Measurements from ENCODE around the gene CPA5.

CPA5 gene

DNA sequence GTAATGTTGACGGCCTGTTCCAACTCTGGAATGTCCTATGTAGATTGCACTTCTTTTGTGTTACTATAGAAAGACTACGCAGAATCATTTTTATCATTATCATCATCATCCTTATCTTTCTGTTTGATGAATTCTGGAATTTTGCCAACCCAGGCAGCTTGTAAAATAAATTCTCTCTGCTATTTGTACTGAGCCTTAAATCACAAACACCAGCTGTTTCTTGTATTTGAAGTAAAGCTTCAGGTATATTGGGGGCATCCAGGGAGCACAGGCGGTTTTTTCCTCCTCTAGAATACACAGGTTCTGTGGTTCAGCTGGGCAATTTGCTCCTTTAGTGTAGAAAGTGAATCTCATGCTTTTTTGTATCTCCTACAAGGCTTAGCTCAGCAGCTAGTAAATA is 14.9 kb upstream of the CPA5 start:
- DNase-seq (ENCODE audit: extremely low spot score, insufficient read length, low read depth) (no peak), FAIRE-seq (no peak)

DNA sequence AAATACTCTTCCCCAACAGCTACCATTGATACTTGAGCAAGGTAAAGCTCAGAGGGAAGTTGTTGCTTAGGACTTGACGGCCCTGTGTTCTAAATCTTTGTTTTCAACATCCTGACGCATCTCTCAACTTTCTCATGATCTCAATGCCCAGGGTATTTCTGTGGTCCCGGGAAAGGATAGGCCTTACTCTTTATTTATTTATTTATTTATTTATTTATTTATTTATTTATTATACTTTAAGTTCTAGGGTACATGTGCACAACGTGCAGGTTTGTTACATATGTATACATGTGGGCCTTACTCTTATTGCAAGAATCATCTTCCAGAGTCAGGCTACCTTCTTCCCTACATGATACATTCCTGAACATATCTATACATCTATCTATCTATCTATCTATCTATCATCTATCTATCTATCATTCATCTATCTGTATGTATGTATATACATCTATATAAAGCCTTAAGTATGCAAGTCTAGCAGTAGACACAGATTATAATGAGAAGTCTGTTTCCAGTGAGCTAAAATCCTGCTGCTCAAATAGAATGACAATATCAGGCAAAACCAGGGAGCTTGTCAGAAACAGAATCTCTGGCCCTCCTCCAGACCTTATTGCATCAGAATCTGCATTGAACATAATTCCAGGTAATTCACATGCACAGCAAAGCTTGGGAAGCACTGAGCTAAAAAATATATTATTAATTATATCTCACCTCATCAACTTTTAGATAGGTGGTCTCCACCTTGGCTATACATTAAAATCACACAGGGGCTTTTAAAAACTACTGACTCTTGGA is 12.2 kb upstream of the CPA5 start:
- DNase-seq (ENCODE audit: extremely low spot score, insufficient read length, low read depth): no peak
- no peak for FAIRE-seq

DNA sequence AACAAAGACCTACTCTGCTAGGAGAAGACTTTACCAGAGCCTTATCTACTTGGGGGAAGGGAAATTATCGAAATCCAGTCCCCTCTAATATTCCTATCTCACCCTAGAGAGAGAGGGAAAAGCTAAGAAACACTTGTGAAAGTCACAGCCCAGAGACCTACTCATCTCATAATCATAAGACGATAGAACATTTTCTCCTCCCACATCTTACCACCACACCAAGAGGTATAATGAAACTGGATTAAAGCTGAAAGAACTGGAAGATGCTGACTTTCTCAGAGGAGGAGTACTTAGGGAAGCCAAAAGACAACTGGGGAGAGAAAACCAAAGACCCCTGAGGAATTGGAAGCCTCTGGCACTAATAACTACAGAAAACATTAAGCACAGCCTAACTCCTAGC is 10.8 kb upstream of the CPA5 start:
- DNase-seq (ENCODE audit: extremely low spot score, insufficient read length, low read depth) (no peak), FAIRE-seq (no peak)

DNA sequence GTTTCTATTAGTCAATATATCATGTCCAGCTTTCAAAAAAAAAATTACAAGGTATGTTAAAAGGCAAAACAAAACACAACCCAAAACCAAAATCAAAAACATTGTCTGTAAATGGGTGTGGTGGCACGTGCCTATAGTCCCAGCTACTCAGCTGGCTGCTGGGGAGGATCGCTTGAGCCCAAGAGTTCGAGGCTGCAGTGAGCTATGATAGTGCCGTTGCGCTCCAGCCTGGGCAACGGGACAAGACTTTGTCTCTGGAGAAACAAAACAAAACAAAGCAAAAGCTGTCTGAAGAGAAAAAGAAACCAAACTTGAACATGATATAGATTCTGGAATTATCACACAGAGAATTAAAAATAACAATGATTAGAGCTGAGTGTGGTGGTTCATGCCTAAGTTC is 10.3 kb upstream of the CPA5 start:
- FAIRE-seq: no peak
- no peak for DNase-seq (ENCODE audit: extremely low spot score, insufficient read length, low read depth)

DNA sequence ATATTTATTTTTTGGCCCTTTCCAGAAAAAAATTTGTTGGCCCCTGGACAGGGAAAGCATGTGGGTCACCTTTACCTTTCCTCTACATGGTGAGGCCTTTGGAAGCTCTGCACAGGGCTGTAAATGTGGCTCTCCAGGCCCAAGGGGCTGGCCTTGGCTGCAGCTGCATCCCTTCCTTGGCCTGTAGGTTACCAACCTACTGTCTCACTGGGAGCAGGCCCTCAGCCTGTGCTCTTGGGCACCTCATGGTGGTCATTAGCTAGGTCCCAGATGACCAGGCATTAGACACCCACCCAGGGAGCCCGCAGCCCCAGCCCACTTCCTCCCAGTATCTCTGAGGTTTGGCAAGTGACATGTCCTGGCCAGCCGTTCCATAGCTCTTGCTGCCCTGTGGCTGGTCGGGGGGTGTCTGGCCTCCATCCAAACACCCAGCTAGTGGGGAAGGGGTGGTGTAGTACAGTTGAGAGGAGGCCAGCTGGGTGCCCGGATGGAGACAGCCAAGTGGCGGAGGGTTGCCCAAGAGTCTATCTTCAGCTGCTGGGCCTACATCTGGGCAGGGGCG is 7.1 kb upstream of the CPA5 start:
- no peak for FAIRE-seq
- DNase-seq (ENCODE audit: extremely low spot score, insufficient read length, low read depth): no peak

DNA sequence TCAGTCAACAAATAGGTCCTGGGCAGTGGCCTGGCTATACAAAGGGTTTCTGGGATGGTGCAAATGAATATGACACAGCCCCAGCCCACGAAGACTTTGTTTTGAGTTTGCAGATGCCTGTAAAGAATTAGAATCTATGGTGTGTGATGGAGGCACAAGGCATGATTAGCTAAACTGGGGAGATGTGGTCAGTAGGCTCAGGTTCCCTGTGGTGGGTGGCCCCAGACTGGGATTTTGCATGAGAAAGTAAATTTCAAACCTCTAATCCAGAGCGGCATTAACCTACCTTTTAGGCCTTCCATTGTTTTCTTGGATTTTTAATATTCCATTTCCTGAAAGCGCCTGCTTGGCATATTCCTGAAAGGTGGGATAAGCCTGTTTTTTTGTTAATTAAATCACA is 6.4 kb upstream of the CPA5 start:
- DNase-seq (ENCODE audit: extremely low spot score, insufficient read length, low read depth) (no peak), FAIRE-seq (no peak)

DNA sequence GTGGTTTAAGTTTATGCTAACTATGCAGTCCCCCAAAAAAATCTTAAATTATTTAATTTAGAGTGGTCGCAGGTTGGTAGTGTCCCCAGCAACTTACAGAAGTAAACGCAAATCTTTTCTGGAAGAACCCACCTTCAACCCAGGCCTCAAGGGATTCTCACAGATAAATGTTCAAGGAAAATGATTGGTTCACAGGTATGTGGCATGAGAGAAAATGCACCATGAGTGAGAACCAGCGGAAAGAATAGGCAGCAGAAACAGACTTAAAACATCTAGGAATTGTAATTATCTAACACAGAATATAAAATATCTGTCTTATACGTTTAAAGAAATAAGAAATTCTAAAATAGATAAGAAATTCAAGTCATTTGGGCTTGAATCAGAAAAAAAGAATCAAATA is 2.7 kb upstream of the CPA5 start:
- DNase-seq (ENCODE audit: extremely low spot score, insufficient read length, low read depth) (no peak), FAIRE-seq (no peak)

DNA sequence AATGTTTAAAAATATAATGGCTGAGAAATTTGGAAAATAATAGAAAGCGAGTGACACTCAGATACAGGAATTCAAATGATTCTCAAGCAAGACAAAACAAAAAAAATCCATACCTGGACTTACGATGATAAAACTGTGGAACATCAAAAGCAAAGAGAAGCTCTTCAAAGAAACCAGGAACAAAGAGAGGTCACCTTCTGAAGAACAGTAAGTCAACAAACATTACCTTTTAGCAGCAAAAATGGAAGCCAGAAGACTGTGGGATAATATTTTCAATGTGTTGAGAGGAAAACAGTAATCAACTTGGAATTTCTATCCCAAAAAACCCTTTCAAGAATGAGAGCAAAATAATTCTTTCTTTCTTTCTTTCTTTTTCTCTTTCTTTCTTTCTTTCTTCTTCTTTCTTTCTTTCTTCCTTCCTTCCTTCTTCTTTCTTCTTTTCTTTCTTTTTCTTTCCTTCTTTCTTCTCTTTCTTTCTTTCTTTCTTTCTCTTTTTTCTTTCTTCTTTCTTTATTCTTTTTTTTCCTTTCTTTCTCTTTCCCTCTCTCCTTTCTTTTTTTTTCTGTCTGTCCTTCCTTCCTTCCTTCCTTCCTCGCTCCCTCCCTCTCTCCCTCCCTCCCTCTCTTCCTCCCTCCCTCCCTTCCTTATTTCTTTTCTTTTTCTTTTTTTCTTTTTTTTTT is 1.8 kb upstream of the CPA5 start:
- DNase-seq (ENCODE audit: extremely low spot score, insufficient read length, low read depth) (no peak), FAIRE-seq (no peak)

DNA sequence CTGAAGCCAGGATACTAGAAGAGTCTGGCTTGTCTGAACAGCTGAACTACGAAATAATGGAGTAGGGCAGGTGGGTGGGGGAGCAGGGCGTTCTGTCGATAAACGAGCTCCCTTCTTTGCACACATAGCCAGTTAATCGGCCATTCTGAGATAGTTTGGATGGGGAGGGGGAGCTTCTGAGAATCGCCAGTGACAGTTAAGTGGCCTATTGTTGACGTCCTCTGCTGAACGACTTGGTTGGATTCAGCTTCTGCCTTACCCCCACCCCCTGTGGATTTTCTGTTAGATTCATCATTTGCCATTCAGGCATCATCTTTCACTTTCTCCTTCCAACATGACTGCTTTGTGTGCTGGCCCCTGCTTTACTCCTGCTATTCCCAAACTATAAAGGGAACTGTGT is 520 bp downstream of the CPA5 start:
- FAIRE-seq: no peak
- no peak for DNase-seq (ENCODE audit: extremely low spot score, insufficient read length, low read depth)

DNA sequence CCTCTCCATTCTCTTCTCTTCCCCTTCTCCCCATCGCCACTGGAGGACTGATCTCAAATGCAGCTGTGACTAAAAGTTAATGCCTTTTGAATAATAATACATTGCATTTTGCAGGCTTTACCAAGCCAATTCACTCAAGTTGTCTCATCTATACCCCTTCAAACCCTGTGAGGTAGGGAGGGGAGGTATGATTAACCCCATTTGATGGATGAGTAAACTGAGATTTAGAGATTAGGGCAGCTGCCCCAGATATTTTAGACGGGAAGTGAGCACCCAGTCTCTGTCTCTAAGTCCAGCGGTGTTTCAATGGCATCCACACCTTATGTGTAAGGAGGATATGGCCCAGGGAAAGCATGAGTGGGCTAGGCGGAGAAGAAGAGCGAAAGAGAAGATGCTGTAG is 1.1 kb downstream of the CPA5 start:
- FAIRE-seq (no peak), DNase-seq (ENCODE audit: extremely low spot score, insufficient read length, low read depth) (no peak)

DNA sequence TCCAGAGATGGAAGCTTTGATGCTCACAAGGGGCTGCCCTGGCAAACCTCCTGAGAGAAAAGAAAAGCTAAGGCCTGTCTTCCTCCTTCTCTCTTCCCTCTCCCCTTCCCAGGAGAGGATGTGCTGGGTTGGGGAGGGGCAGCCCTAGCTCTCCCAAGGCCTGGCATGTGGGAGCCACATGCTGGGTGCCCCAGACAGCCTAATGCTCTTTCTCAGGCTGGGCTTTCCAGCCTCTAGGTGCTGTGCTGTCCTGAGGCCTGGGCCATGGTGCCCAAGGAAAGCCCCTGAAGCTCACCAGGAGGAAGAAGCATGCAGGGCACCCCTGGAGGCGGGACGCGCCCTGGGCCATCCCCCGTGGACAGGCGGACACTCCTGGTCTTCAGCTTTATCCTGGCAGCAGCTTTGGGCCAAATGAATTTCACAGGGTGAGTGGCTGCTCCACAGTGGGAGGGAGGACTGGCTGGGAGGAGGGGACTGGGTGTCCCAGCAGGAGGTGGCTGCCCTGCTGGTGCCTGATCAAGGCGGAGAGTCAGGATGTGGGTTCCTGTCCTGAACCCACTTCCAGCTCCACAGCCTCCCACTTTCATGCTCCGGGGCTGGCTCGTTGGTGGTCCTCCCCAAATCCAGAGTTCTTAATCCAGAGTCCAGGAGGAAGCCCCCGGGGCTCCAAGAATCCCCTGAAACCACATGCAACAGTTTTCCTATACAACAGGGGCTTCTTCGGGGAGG is 1.7 kb downstream of the CPA5 start:
- DNase-seq (ENCODE audit: extremely low spot score, insufficient read length, low read depth) (no peak), FAIRE-seq (no peak)

DNA sequence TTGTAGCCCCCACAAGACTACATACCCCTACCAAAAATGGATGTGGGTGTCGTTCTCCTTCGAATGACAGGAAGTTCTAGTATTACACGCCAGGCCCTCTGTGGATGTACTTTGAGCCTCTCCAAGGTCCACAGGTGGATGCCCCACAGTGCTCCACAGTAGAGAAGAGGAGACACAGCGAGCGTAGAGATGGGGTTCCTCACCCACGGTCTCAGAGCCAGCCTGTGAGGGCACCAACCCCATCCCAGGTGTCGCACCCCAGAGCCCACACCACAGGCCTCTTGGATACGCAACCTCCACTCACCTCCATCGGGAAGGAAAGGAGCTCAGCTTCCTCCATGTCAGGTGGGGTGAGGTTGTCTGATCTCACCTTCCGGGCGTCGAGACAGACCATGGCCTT is 2.3 kb downstream of the CPA5 start:
- FAIRE-seq: no peak

DNA sequence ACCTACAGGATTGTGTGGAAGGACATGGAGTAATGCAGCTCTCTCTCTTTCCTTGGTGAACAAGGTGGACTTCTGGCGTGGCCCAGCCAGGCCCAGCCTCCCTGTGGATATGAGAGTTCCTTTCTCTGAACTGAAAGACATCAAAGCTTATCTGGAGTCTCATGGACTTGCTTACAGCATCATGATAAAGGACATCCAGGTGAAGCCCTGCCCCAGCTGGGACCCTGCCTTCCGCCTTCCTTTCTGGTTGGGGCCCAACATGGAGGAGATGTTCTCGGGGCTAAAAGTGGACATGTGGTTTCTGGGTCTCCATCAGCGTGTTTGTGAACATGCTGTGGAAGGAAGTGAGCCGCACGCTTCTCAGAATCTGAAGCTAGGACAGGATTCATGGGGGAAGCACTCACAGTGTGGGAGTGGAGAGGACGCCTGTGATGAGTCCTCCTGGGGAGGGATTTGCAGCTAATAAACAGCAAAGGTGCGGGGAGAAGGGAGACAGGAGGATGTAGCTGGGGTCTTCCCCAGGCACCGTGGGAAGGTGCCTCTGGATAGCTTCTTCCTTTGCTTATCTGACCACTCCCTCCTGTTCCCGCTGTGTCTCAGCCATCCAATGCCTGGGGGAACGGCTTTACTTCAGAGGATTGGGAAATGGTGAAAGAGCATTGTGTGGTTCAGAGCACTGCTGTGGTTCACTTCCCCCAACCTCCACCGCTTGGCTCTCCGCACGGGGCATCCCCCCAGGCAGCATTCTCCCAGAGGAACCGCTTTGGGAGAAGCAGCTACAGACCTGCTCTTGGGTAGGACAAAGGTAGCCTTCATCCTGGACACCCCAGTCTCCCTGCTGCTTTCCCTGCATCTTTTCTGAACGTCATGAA is 5.5 kb downstream of the CPA5 start:
- no peak for FAIRE-seq
- DNase-seq (ENCODE audit: extremely low spot score, insufficient read length, low read depth): no peak

More for the DNA sequence above, 2.3 kb downstream of the CPA5 start:
- no peak for DNase-seq (ENCODE audit: extremely low spot score, insufficient read length, low read depth)

DNA sequence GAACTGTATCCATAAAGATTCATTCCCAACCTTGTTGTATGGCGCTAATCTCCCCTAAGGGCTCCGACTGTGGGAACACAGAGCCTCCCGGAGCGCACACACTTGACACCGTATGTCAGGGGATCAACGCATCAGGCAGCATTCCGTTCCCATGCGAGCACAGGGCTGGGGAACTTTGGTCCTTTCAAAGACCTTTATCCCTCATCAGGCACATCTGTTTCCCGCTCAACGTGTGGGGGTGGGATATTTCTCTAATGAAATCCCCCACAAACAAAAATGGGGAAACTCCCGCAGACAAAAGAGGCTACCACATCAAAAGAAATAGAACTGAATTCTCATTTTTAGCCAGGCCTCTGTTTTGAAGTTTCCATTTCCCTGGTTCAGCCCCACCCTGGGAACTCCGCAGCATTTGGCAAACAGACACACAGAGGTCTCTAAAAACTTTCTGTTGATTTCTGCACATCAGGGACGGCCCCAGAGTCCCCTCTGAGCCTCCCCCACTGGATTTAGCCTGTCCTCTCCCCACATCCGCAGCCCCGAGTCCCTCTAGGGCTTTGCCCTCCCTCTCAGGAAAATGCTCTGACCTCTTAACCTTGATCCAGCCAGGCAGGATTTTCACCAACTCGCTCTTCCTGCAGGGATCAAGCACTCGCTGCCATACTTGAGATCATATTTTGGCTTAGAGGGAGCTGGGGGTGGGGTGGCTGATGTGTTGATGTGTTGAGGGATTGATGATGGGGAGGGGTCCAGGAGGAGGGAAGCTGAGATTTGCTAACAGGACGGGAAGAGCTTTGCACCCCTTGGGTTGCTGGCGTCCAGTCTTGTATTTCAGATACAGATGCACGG is 6.6 kb downstream of the CPA5 start:
- DNase-seq (ENCODE audit: extremely low spot score, insufficient read length, low read depth): no peak
- no peak for FAIRE-seq

DNA sequence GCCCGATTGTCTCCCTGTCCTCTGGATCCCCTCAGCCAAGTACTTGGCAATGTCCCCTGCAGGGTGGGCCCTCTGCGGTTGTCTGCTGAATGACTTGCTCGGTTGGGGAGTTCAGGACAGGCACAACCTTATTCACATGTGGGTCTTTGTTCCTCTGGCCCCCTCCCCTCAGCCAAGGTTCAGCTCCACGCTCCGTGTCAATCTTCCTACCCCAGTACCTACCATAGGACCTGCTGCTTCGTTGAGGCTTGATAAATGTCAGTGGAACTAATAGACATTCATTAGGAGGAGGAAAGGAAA is 7.1 kb downstream of the CPA5 start:
- DNase-seq (ENCODE audit: extremely low spot score, insufficient read length, low read depth): no peak
- FAIRE-seq: no peak

DNA sequence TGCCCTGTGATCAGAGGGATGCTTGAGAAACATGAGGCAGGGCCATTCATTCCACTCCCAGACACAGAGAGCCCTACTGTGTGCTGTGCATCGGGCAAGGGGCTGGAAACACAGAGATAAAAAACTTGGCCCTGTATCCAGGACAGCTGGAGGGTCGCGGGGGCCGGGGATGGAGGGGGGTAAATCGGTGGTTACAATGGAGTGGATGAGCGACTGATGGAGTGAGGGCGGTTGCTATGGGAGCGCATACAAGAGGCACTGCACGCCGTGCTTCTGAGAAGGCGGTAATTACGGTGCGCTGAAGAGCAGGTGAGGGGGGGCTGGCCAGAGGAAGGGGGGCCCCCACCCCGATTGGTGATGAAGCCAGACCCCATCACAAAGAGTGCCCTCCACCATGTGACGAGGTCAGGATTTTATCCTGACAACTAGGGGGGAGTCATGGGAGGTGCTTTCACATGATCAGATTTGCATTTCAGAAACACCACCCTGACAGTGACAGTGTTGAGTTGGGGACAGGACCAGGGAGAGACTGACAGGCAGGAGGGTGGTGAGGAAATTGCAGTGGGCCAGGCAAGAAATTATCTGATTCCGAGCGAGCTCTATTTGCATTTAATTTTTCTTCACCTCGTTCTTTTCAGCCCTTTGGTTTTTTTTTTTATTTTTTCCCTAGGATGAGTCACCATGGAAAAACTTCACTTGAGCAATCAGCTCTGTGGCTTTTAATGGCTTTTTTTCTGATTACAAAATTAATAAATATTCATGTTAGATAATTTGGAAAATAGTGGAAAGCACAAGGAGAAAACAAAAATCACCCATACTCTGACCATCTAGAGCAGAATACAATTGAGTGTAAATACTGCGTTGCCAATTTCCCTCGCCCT is 7.8 kb downstream of the CPA5 start:
- FAIRE-seq (no peak), DNase-seq (ENCODE audit: extremely low spot score, insufficient read length, low read depth) (no peak)

DNA sequence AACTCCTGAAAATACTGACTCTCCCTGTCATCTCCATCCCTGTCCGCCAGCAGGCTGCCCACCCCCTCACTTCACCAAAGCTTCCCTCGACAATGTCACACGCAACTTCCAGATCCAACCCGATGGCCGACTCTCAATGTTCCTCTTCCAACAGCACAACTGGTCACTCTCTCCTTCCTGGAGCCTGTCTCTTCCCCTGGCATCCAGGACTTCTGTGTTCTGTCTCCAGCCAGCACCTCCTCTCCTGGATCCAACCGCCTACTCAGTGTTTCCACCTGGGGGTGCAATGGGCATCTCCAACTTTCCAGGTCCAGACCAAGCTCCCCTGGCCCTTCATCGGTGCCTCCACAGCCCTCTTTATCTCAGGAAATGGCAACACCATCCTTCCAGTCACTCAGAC is 8.6 kb downstream of the CPA5 start:
- no peak for DNase-seq (ENCODE audit: extremely low spot score, insufficient read length, low read depth)
- no peak for FAIRE-seq

DNA sequence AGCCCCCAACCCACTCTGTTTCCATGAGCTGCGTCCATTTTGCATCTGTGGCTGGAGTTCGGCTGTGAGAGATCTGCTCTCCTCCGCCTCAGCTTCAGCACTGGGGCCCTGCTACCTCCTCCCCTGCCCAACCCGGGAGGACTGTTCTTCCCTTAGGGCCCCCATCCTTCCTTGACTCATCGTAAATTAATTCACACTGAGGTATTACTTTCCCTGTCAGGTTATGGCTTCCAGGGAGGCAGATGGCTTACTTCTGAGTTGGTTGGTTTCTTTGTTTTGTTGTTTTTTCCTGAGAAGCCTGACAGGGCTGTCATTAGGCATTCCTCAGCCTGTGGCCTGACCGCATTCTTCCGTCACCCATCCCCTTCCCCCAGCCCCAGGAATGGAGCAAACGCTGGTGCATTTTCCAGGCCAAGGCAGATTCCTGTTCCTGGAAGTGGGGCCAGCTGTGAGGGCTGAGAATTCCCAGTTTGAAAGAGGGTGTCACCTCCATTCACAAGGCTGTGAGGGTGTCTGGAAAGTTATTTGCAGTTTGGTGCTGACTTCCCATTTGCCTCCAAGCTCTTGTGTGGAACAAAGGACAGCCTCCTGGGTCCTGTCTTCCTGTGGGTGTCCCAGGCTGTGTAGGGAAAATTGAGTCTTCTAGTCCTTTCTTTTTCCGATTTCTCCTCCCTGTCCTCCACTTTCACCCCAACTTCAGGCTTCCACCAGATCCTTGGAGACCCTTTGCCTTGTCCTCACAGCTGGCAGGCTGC is 11.7 kb downstream of the CPA5 start:
- FAIRE-seq: no peak
- DNase-seq (ENCODE audit: extremely low spot score, insufficient read length, low read depth): no peak

All from GM18507 (cell line).